Ovary (tissue), 3 donors: Measurements from ENCODE around the gene SRRM5.

Experiments used
- CTCF ChIP-seq, 3 donors: fragments of 450-650 bp in 2 of 3; fragments of 200-600 bp in 1 of 3; IDR thresholded peaks; one replicate each; pipeline versions ENCODE4 v1.5.1 to v1.8.0; 2016 to 2022; ENCODE audit warnings: antibody characterized with exemption in 3 of 3, mild to moderate bottlenecking in 1 of 3
- EP300 ChIP-seq: sonication (generic); formaldehyde crosslinking; IDR thresholded peaks from one replicate; pipeline ENCODE4 v1.6.1; 2017; ENCODE audit warnings: antibody characterized with exemption
- POLR2A ChIP-seq: fragments of 450-650 bp; IDR thresholded peaks from one replicate; pipeline ENCODE4 v1.6.1; 2017; ENCODE audit warnings: antibody characterized with exemption, mild to moderate bottlenecking, moderate library complexity
- donor health status: DM: no; HTN: no; CAD: no.

DNA sequence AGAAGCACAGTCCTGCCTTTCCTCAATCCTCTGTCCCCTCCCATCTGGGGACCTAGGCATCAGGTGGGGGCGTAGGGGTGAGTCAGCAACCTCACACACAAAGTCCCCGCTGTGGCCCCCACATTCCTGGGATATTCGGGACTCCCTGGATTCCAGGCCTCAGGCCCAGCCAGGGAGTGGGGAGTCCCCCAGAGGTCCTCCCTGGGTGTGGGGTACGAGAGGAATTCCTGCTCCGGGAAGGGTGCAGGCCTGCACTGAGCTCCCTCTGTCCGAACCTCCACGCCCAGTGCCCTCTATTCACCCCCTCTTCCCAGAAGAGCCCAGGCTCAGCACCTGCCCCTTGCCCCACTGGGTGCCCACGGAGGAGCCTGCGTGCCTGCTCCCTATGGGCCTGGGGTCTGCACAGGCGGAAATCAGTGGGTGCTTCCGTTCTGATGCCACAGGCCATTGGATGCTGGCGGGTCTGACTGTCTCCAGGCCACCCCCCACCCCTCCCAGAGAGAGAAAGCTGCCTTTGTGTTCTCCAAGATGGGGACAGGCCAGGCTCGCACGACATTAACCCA lies 24.3 kb downstream of the SRRM5 start:
- TF ChIP-seq CTCF (IDR thresholded peaks at IDR 0.05) (no peak), POLR2A (no peak), EP300 (no peak)
